Retinal pigment epithelial cell (primary cell): ENCODE measurements around the gene KIAA1328.
"Not testable (repeated sequence)": the region's sequence is repeated elsewhere in the genome, so short reads cannot be mapped to it uniquely, and the experiment has no call there.

Source experiments
- DNase-seq: peaks from one replicate; pipeline ENCODE4 v3.0.0-alpha.2; 2010; ENCODE audit warnings: low read depth
- H3K4me3 ChIP-seq: 2 replicates; pipeline ENCODE4 v1.5.1; 2011; ENCODE audit warnings: mild to moderate bottlenecking, low read length, control low read depth, moderate library complexity
- TF ChIP-seq, protein P1 (sequence below): conservative IDR thresholded peaks from 2 replicates; pipeline ENCODE4 v1.5.1; 2011; ENCODE audit warnings: low read depth, low read length, control low read depth, inconsistent platforms

The KIAA1328 gene

DNA sequence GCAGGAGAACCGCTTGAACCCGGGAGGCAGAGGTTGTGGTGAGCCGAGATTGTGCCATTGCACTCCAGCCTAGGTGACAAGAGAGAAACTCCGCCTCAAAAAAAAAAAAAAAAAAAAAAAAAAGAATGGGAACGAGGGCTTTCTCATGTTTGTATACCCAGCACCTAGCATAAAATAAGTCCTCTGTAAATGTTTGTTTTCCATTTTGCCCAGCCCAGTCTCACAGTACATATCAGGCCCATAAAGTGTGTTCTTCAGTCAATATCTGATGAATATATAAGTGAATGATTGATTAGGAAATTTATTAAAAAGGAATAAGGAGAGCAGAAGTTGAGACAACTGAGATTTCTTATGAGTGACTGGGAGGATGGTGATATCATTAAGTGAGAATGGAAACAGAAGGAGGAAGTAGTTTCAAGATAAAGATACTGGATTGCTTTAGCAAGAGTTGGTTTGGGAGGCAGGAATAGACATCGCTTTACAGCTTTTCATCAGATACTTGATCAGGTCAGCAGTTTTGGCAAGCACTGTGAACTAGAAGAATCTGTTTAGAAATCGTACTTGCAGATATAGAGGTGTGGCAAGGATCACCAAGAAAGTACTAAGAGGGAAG, 327.5 kb downstream of the KIAA1328 start:
- TF ChIP-seq, protein P1, sequence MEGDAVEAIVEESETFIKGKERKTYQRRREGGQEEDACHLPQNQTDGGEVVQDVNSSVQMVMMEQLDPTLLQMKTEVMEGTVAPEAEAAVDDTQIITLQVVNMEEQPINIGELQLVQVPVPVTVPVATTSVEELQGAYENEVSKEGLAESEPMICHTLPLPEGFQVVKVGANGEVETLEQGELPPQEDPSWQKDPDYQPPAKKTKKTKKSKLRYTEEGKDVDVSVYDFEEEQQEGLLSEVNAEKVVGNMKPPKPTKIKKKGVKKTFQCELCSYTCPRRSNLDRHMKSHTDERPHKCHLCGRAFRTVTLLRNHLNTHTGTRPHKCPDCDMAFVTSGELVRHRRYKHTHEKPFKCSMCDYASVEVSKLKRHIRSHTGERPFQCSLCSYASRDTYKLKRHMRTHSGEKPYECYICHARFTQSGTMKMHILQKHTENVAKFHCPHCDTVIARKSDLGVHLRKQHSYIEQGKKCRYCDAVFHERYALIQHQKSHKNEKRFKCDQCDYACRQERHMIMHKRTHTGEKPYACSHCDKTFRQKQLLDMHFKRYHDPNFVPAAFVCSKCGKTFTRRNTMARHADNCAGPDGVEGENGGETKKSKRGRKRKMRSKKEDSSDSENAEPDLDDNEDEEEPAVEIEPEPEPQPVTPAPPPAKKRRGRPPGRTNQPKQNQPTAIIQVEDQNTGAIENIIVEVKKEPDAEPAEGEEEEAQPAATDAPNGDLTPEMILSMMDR = no peak
- no peak overlapping the region for H3K4me3 ChIP-seq
- DNase-seq = no peak

DNA sequence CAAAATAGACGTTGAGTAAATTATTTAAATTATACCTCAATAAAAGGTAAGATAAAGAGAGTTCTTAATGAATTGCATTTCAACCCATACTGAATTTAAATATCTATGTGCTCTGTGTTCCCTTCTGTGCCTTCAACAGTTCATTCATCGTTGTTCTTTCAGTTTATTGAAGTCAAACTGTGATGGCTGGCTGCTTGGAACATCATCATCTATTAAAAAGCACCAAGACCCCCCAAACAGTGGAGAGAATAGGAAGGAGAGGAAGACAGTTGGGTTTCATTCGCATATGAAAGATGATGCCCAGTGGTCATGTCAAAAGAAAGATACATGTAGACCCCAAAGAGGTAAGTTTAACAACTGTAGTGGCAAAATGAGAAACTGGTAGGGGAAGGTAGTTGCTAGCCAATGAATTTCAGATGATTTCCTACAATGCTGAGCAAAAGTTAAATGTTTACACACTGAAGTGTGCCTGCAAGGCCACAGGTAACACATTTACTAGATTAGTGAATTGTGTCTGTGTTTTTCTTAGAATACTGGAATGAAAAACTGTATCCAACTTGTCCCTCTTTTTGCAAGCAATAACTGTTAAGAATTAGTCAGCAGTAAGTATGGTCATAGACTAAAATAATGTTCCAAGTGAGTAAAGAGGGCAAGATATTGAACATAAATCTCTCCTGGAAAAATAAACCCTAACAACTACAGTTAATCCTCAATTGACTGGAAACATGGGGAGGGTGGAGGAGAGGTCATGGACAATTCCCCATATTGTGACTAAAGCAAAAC, 331.3 kb downstream of the KIAA1328 start:
- H3K4me3 ChIP-seq = no peak overlapping the region

DNA sequence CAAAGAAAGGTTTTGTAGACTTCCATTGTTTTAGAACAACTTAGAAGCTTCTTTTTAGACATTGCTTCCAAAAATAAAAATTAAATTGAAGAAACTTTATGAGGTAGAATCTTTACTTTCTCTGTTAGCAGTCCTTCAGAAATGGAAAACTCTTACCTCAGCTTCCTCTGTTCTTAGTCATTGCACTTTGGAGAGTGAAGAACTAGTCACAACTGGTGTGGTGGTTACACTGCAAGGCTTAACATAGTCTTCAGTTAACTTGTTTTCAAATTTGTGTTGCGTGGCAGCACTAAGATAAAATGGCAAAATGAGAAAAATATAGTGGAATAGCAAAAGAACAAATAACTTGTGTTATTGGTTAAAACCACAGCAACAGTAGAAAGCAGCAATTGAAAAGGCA, 332.6 kb downstream of the KIAA1328 start:
- TF ChIP-seq, protein P1 = no peak
- H3K4me3 ChIP-seq = no peak overlapping the region
- DNase-seq = no peak

More for the DNA sequence above, 331.3 kb downstream of the KIAA1328 start:
- TF ChIP-seq, protein P1 = no peak
- DNase-seq = no peak

DNA sequence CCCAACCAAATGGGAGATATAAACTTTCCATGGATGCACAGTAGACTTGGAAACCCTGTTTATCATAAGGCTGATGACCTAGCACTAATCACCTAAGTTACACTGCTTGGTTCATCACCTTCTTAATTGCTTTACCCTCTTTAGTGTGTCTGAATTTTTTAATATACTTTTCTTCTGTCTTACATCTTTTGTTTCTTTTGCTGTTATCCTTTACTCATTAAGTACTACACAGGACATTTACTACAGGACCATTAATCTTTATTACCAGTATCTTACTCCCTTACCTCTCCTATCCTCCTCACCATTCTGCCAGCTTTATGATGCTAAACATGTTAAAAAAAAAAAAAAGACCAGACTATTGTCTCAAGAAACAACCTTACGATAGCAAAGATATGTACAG, 333.6 kb downstream of the KIAA1328 start:
- TF ChIP-seq, protein P1 = no peak
- DNase-seq = no peak
- H3K4me3 ChIP-seq = no peak overlapping the region

DNA sequence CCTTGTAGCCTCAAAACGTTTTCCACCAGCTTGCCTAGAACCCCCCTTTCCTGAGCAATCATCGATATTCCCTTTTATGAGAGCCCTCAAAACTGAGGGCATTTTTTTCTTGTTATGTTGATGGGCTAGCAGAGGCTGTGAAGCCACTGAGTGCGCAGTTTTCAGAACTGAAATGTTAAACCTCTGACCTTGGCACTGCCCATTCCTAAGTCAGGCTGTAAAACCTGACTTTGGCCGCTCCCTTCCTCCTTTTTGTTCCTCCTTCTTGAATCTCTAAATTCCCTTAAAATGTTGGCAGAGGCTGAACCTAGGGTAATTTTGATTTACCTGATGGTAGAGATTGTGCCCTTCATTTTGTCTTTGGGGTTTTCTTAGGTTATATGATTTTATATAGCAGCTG, 334.2 kb downstream of the KIAA1328 start:
- H3K4me3 ChIP-seq = no peak overlapping the region
- no peak for DNase-seq
- TF ChIP-seq, protein P1 = no peak

DNA sequence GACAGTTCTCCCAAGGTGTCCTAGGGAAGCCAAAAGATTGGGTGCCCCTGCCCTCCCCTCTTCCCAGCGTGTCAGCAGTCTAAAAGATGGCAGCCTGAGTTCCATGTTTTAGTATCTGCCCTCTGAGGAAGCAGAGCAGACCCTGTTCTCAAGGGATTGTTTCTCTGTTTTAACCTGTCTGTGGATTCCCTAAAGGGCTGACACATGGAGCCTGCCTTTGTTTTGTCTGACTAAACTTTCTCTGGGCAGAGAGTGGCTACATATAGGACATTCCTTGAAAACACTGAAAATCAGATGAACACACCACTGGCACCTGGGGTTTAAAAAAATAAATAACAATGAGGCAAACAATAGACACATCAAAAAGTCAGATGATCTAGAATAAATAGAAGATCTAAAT, 337.6 kb downstream of the KIAA1328 start:
- DNase-seq = no peak
- TF ChIP-seq, protein P1 = no peak
- H3K4me3 ChIP-seq = no peak overlapping the region

DNA sequence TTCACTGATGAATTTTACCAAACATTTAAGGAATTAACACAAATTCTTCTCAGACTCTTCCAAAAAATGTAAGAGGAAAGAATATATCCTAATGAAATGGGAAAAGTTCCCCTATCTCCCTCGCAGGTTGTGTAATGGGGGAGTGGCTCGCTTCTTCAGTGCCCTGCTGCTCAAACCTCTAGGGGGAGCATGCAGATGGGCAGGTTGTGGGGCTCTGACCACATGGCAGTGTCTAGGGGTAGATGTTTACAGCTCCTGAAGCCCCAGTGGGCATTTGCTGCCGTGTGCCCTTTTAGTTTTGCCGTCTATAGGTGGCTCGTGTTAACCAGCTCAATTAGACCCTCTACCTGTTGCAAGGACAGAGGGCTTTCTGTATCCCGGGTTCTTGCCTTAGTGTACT, 338.0 kb downstream of the KIAA1328 start:
- H3K4me3 ChIP-seq, DNase-seq: not testable (repeated sequence)
